ENCODE data around the gene ZNG1E.
"Not testable (repeated sequence)": the region's sequence is repeated elsewhere in the genome, so short reads cannot be mapped to it uniquely, and the experiment has no call there.

DNA sequence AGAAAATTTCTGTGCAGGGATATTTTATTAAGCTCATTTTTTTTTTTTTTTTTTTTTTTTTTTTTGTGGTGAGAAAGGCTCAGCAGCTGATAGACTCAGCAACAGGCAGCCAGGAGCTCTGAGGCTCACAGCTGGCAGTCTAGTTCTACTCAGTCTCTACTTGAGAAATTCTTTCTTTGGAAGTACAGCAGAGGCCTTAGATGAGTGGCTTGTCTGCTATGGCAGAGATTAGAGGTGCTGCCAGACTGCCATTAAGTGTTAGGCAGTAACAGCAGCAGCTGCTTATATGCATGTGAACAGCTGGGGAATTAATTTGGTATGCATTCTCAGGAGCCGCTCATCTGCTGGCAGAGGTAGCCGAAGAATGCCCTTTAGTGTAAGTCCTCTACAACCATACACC is 27.8 kb downstream of the ZNG1E start:
- TF ChIP-seq, protein P1, sequence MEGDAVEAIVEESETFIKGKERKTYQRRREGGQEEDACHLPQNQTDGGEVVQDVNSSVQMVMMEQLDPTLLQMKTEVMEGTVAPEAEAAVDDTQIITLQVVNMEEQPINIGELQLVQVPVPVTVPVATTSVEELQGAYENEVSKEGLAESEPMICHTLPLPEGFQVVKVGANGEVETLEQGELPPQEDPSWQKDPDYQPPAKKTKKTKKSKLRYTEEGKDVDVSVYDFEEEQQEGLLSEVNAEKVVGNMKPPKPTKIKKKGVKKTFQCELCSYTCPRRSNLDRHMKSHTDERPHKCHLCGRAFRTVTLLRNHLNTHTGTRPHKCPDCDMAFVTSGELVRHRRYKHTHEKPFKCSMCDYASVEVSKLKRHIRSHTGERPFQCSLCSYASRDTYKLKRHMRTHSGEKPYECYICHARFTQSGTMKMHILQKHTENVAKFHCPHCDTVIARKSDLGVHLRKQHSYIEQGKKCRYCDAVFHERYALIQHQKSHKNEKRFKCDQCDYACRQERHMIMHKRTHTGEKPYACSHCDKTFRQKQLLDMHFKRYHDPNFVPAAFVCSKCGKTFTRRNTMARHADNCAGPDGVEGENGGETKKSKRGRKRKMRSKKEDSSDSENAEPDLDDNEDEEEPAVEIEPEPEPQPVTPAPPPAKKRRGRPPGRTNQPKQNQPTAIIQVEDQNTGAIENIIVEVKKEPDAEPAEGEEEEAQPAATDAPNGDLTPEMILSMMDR (IDR thresholded peaks at IDR 0.05; ENCODE audit: low read depth, low read length, poor library complexity, severe bottlenecking): not testable (repeated sequence)
- not testable (repeated sequence) for TF ChIP-seq EZH2phosphoT487 (IDR thresholded peaks at IDR 0.05; ENCODE audit: borderline replicate concordance, low read length)

Data from DOHH2 (cell line).